GM19193 (cell line): ENCODE results near the gene TMEM87A.

Experiments
- POLR2A ChIP-seq: IDR thresholded peaks from 4 replicates; pipeline ENCODE4 v1.6.1; 2011; ENCODE audit not compliant: insufficient read depth, insufficient read length; ENCODE audit errors: extremely low read depth

Gene TMEM87A

GRCh38 chr15:42193383-42193782 lies 79.8 kb downstream of the TMEM87A start:
- TF ChIP-seq POLR2A = no peak

DNA sequence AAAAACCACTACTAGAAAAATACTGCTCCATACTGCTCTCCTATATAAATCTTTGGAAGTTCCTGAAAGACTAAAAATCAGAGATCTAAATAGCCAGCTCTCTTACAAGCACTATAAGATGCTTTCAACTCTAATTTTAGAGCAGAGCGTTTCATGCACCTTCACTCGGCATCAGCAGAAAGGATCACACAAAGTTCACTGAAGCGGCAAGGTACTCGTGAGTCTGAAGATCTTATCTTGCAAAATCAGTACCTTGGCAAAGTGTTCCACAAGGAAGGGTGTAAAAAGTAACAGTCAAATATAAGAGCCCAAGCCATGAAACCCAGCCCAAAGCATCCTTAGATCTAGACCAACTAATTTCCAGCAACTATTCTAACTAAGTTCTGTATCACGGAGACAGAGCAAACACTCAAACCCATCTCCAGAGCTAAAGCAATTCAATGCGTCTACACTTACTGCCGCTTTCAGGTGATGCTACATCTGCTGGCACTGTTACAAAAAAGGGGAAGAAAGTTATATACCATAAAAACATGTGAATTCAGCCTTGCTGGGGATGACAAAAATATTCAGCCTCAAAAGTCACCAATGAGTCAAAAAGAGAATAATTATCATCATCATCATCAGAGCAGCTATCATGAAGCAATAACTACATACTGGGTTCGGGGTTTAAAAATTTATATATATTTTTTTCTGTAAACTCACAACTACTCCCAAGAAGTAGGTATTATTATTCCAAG lies 81.5 kb downstream of the TMEM87A start:
- no peak for TF ChIP-seq POLR2A

DNA sequence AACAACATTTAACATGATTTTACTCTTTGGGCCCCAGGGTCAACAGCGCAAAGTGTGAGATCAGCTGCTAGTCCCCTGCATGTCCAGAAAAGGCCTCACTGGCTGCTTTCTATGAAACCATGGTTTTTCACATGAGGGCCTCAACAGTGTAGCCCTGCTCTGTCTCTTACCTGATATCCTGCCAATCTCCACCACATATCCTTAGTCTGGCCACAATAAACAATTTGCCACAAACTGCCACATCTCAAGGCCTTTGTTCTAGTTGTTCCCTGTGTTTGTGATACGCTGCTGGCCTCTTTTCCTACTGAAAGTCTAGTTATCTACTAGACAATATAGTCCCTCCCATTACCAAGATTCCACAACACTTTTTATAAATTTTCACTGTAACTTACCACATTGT lies 82.9 kb downstream of the TMEM87A start:
- TF ChIP-seq POLR2A = no peak

DNA sequence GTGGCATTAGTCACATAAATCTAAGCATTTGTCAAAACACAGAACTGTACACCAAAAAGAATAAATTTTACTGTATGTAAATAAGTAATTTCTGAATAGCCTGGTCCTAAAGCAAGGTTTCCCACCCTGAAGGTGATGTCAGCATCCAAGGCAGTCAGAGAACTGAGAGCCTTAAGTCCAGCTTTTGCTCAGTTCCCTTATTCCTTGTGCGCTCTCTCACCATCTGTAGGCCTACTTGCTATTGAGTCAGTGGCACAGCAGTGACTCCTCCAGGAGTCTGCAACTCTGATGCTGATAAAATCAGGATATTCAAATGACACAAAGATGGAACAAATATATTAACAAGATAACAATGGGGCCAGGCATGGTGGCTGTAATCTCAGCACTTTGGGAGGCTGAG lies 87.4 kb downstream of the TMEM87A start:
- no peak for TF ChIP-seq POLR2A

DNA sequence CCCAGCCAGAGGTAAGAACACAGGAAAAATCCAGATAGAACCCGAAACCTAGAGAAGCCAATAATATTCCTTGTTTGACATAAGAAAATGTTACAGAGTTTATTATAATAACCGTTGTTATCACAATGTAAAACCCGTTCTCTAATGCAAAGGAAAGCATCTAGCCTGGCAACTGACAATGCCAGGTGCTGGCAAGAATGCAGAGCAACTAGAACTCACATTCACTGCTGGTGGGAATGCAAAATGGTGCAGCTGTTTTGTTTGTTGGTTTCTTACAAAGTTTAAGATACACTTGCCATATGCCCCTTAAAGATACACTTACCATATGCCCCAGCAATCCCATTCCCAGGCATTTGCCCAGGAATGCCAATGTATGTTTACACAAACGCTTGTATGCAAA lies 88.5 kb downstream of the TMEM87A start:
- TF ChIP-seq POLR2A = no peak

- TF ChIP-seq POLR2A = no peak
Observed at GRCh38 chr15:42184296-42184695, 88.9 kb downstream of the TMEM87A start.

DNA sequence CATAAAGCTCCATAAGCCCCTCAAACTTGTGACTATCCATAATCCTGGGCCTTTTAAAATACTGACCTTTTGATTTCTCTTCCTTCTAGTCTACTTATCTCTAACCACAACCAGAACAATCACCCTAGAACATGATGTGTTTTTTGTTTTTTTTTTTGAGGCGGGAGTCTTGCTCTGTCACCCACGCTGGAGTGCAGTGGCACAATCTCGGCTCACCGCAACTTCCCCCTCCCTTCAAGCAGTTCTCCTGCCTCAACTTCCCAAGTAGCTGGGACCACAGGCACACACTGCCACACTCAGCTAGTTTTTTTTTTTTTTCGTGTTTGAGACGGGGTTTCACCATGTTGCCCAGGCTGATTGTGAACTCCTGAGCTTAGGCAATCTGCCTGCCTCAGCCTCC lies 90.3 kb downstream of the TMEM87A start:
- no peak for TF ChIP-seq POLR2A

- TF ChIP-seq POLR2A = no peak
Observed at GRCh38 chr15:42182328-42182886, 90.8 kb downstream of the TMEM87A start.

- no peak for TF ChIP-seq POLR2A
Observed at GRCh38 chr15:42178056-42178455, 95.2 kb downstream of the TMEM87A start.

DNA sequence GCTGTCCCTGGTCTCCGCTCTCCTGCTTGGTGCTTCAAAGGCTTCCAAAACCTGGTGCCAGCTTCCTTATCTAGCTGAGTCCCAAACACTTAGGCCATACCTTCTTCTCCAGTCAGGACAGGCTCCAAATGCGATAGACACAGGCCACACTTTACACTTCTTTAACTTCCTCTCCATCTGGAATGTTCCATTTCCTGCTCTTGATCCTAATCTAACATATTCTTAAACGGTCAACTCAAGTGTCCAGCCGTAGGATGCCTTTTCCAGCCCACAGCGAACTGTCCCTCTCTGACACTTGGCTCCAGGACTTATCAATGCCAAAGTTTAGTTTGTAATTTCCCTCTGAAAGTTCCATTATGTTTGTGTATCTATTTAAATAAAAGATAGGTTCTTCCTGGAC lies 97.6 kb downstream of the TMEM87A start:
- no peak for TF ChIP-seq POLR2A

DNA sequence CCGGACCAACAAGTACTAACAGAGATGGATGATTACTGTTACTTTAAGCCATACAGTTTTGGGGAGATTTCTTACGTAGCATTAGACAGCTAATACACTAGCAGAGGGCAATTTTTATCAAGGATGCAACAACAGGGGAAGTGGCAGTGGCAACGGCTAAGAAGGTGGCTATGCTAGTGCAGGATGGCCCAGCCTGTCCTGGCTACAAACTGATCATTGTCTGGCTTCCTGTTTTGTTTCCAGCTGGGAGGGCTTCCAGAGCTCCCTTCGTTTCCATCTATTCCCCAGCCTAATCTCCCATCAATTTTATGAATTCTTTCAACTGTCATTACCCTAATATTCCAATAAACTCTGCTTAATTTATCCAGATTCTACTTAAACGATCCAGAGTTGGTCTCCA lies 100.8 kb downstream of the TMEM87A start:
- TF ChIP-seq POLR2A = no peak

- TF ChIP-seq POLR2A = no peak
Observed at GRCh38 chr15:42171795-42172194, 101.4 kb downstream of the TMEM87A start.

DNA sequence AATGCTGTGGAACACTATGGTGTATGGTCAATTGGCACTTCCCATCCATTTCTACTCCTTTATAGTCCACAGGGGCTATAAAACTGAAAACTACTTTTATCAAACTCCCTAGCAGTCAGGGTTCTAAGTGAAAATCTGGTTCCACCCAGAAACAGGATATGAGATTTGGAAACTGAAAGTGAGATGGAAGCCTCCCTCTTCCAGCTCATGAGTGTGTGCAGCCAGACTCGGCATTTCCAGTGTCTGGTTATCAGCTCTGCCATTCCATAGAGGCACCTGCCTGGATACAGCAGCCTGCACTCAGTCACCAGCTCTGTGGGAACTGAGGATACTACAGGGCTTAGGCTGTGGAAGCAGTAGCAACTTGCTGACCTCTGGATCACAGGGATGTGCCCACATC lies 102.1 kb downstream of the TMEM87A start:
- TF ChIP-seq POLR2A = no peak

GRCh38 chr15:42166225-42166940 lies 106.8 kb downstream of the TMEM87A start:
- no peak for TF ChIP-seq POLR2A

GRCh38 chr15:42165106-42165505 lies 108.1 kb downstream of the TMEM87A start:
- TF ChIP-seq POLR2A = no peak
